GM23338 (cell line): ENCODE data around the gene RTN4RL2. TPM values are rescaled to one million over a fixed set of nuclear protein-coding genes. Genes with fewer than 3 reads are reported as not detected.
A peak's percentile ranks its signal among the peaks of the same experiment; 100 is the strongest.

Source experiments
- ATAC-seq: fragments of 200-7000 bp; cut with Tn5 transposase; 3 replicates; pipeline ENCODE4 v1.9.1; 2020
- DNase-seq: peaks from one replicate; pipeline ENCODE4 v3.0.0-alpha.2; 2015; ENCODE audit warnings: low spot score
- H2AFZ ChIP-seq: fragments of 200-600 bp; sonication (generic); 2 replicates; pipeline ENCODE4 v1.8.0; 2016; ENCODE audit warnings: antibody characterized with exemption, mild to moderate bottlenecking, moderate library complexity
- H3F3A ChIP-seq: fragments of 200-600 bp; sonication (generic); replicated peaks from 2 replicates; pipeline ENCODE4 v1.8.0; 2017; ENCODE audit warnings: antibody characterized with exemption, mixed run types, low read depth
- H3K27ac ChIP-seq: fragments of 200-600 bp; sonication (generic); 2 replicates; pipeline ENCODE4 v1.6.1; 2016; ENCODE audit warnings: low read depth
- H3K27me3 ChIP-seq: fragments of 200-600 bp; sonication (generic); 2 replicates; pipeline ENCODE4 v1.8.0; 2016; ENCODE audit warnings: mild to moderate bottlenecking, mixed run types, moderate library complexity; ENCODE audit not compliant: insufficient read depth
- H3K36me3 ChIP-seq: fragments of 200-600 bp; sonication (generic); 2 replicates; pipeline ENCODE4 v1.8.0; 2016; ENCODE audit warnings: mild to moderate bottlenecking; ENCODE audit not compliant: insufficient read depth
- H3K4me1 ChIP-seq: fragments of 200-600 bp; sonication (generic); 2 replicates; pipeline ENCODE4 v1.8.0; 2016; ENCODE audit warnings: mild to moderate bottlenecking, moderate library complexity; ENCODE audit not compliant: insufficient read depth
- H3K4me2 ChIP-seq: fragments of 200-600 bp; sonication (generic); 2 replicates; pipeline ENCODE4 v1.7.1; 2017; ENCODE audit warnings: mixed run types
- H3K4me3 ChIP-seq: fragments of 200-600 bp; sonication (generic); 2 replicates; pipeline ENCODE4 v1.6.1; 2016; ENCODE audit warnings: mixed run types
- H3K79me2 ChIP-seq: fragments of 200-600 bp; sonication (generic); replicated peaks from 2 replicates; pipeline ENCODE4 v1.8.0; 2017; ENCODE audit warnings: mild to moderate bottlenecking; ENCODE audit not compliant: insufficient read depth
- H3K9me2 ChIP-seq: fragments of 200-600 bp; sonication (generic); 2 replicates; pipeline ENCODE4 v1.8.0; 2017; ENCODE audit not compliant: insufficient read depth
- H4K20me1 ChIP-seq: fragments of 200-600 bp; sonication (generic); replicated peaks from 2 replicates; pipeline ENCODE4 v1.8.0; 2017; ENCODE audit warnings: mild to moderate bottlenecking; ENCODE audit not compliant: insufficient read depth
- H3K27ac Mint-ChIP-seq: 2 replicates; pipeline ENCODE4 v1.8.0; 2020; ENCODE audit warnings: inconsistent platforms, mild to moderate bottlenecking, moderate library complexity, mixed read lengths
- H3K27me3 Mint-ChIP-seq: 3 replicates; pipeline ENCODE4 v1.8.0; 2022; ENCODE audit warnings: low read depth, mild to moderate bottlenecking, moderate library complexity, mixed read lengths, inconsistent platforms; ENCODE audit not compliant: insufficient read depth, poor library complexity
- H3K36me3 Mint-ChIP-seq: 3 replicates; pipeline ENCODE4 v1.8.0; 2021; ENCODE audit warnings: low read depth, mild to moderate bottlenecking, inconsistent platforms, moderate library complexity, mixed read lengths
- H3K4me1 Mint-ChIP-seq: 3 replicates; pipeline ENCODE4 v1.8.0; 2020; ENCODE audit warnings: mild to moderate bottlenecking, inconsistent platforms, mixed read lengths
- H3K4me3 Mint-ChIP-seq: 3 replicates; pipeline ENCODE4 v1.8.0; 2021; ENCODE audit warnings: moderate library complexity, mild to moderate bottlenecking, inconsistent platforms, mixed read lengths
- H3K9me3 Mint-ChIP-seq: 3 replicates; pipeline ENCODE4 v1.8.0; 2020; ENCODE audit warnings: moderate library complexity, mild to moderate bottlenecking, inconsistent platforms, mixed read lengths
- CTCF ChIP-seq, 2 experiments: fragments of 200-600 bp in 1 of 2; sonication (generic) in 1 of 2; conservative IDR thresholded peaks; 2 replicates each; pipeline versions ENCODE4 v1.5.1 to v1.6.1; 2016 to 2017; ENCODE audit warnings: antibody characterized with exemption in 2 of 2, low read depth in 2 of 2, mild to moderate bottlenecking in 2 of 2, moderate library complexity in 1 of 2
- ETS1 ChIP-seq: IDR thresholded peaks from 2 replicates; pipeline ENCODE4 v1.6.1; 2016; ENCODE audit warnings: antibody characterized with exemption
- EZH2 ChIP-seq: fragments of 200-600 bp; sonication (generic); IDR thresholded peaks from one replicate; pipeline ENCODE4 v1.8.0; 2017; ENCODE audit warnings: antibody characterized with exemption, mild to moderate bottlenecking, low read depth; ENCODE audit not compliant: unreplicated experiment
- EZH2phosphoT487 ChIP-seq: fragments of 200-600 bp; sonication (generic); IDR thresholded peaks from one replicate; pipeline ENCODE4 v1.8.1; 2018; ENCODE audit warnings: antibody characterized with exemption; ENCODE audit not compliant: unreplicated experiment
- NANOG ChIP-seq: IDR thresholded peaks from 2 replicates; pipeline ENCODE4 v1.6.1; 2016; ENCODE audit warnings: antibody characterized with exemption, borderline replicate concordance
- POLR2AphosphoS5 ChIP-seq: IDR thresholded peaks from 2 replicates; pipeline ENCODE4 v1.6.1; 2016; ENCODE audit warnings: antibody characterized with exemption, low read depth
- REST ChIP-seq: IDR thresholded peaks from one replicate; pipeline ENCODE4 v1.6.1; 2018; ENCODE audit warnings: antibody characterized with exemption; ENCODE audit not compliant: unreplicated experiment
- STAT1 ChIP-seq: IDR thresholded peaks from one replicate; pipeline ENCODE4 v1.6.1; 2016; ENCODE audit warnings: antibody characterized with exemption; ENCODE audit not compliant: unreplicated experiment
- ZNF114 ChIP-seq: fragments of 250-450 bp; sonication (Bioruptor Pico); IDR thresholded peaks from 2 replicates; pipeline ENCODE4 v1.5.0; 2020; ENCODE audit warnings: mild to moderate bottlenecking, moderate library complexity
- ZNF331 ChIP-seq: fragments of 250-450 bp; sonication (Bioruptor Pico); IDR thresholded peaks from 2 replicates; pipeline ENCODE4 v1.5.0; 2020; ENCODE audit warnings: low read depth, mild to moderate bottlenecking, moderate library complexity
- polyA plus RNA-seq: library from polyadenylated mRNA; unstranded; fragments of >200 nt; fragmentation: Nextera tagmentation; extraction: Ambion mirVana; gene quantifications from 2 replicates; pipeline ENCODE4 v1.2.1, GENCODE V29; 2016
- total RNA-seq: library from RNA; depleted of rRNA; stranded (reverse); fragments of >200 nt; shearing (Covaris generic); gene quantifications from 2 replicates; pipeline ENCODE4 v1.2.3, GENCODE V29; 2014

RTN4RL2 gene
- total and polyA plus RNA-seq, 2 experiments from 2014 or later, result 13.9 to 15.9 TPM

GRCh38 chr11:57516061-57516443, 55.7 kb downstream of the RTN4RL2 start:
- Histone ChIP-seq H3K79me2 (peaks cover 19% of the 10 kb centered on the region), H4K20me1 (no peaks in the 10 kb centered on the region), H2AFZ (peak overlapping the region; percentile 14; the same call in 1 of the 2 replicates), H3K4me3 (peak overlapping the region; percentile 86), H3K36me3 (no peaks in the 10 kb centered on the region), H3K4me1 (peaks cover 11% of the 10 kb centered on the region), H3K27ac (no peak overlapping the region), H3K27me3 (peaks cover 17% of the 10 kb centered on the region), H3K4me2 (peak overlapping the region; percentile 97), H3F3A (peaks cover 6% of the 10 kb centered on the region; the same call in 1 of the 2 replicates), H3K9me2 (no peaks in the 10 kb centered on the region)
- Mint-ChIP-seq H3K4me1 (peaks cover 26% of the 10 kb centered on the region), H3K27me3 (peaks cover 16% of the 10 kb centered on the region), H3K9me3 (no peaks in the 10 kb centered on the region; the same call in 2 of the 3 replicates), H3K4me3 (peak overlapping the region; percentile 89), H3K36me3 (peaks cover 16% of the 10 kb centered on the region), H3K27ac (no peak overlapping the region)
- ATAC-seq (no peak), DNase-seq (peak; percentile 50)
- no peak for TF ChIP-seq NANOG
- TF ChIP-seq EZH2, result no peak
- TF ChIP-seq STAT1, result no peak
- no peak for TF ChIP-seq ZNF331 (CRISPR knock-in tag)
- TF ChIP-seq POLR2AphosphoS5, result no peak
- TF ChIP-seq ETS1, result no peak

GRCh38 chr11:57521116-57521515, 60.8 kb downstream of the RTN4RL2 start:
- Histone ChIP-seq H3K4me3 (no peak overlapping the region), H3K79me2 (0 out of 2 replicates have a peak, but pooled peaks cover 5% of the 10 kb centered on the region), H3K9me2 (no peaks in the 10 kb centered on the region), H3K36me3 (no peaks in the 10 kb centered on the region), H3F3A (peaks cover 10% of the 10 kb centered on the region; the same call in 1 of the 2 replicates), H3K4me2 (no peak overlapping the region), H4K20me1 (no peaks in the 10 kb centered on the region), H3K27me3 (peaks cover 14% of the 10 kb centered on the region; the same call in 1 of the 2 replicates), H3K27ac (no peak overlapping the region), H3K4me1 (peaks cover 13% of the 10 kb centered on the region), H2AFZ (no peak overlapping the region)
- Mint-ChIP-seq H3K4me1 (peaks cover 13% of the 10 kb centered on the region), H3K4me3 (no peak overlapping the region), H3K27ac (no peak overlapping the region), H3K36me3 (peaks cover 12% of the 10 kb centered on the region), H3K27me3 (peaks cover 6% of the 10 kb centered on the region), H3K9me3 (no peaks in the 10 kb centered on the region; the same call in 2 of the 3 replicates)
- DNase-seq (no peak), ATAC-seq (no peak)
- TF ChIP-seq ETS1, result no peak
- TF ChIP-seq EZH2phosphoT487, result no peak
- no peak for TF ChIP-seq NANOG
- no peak for TF ChIP-seq ZNF331 (CRISPR knock-in tag)
- no peak for TF ChIP-seq REST
- no peak for TF ChIP-seq ZNF114
- no peak for TF ChIP-seq CTCF (conservative IDR thresholded peaks at IDR 0.05; ENCODE audit: low read depth in 2 of 2)
